OCI-LY7 (cell line): Measurements from ENCODE around the gene FAM83D.

Experiments
- CTCF ChIP-seq: fragments of 200-600 bp; sonication (generic); conservative IDR thresholded peaks from 2 replicates; pipeline ENCODE4 v1.5.1; 2014; ENCODE audit warnings: mild to moderate bottlenecking, antibody characterized with exemption, low read length, moderate library complexity, mixed read lengths
- EZH2phosphoT487 ChIP-seq: fragments of 200-600 bp; sonication (generic); IDR thresholded peaks from 2 replicates; pipeline ENCODE4 v1.6.1; 2018; ENCODE audit warnings: low read depth, borderline replicate concordance, mild to moderate bottlenecking, mixed run types, antibody characterized with exemption, low read length, moderate library complexity, mixed read lengths

DNA sequence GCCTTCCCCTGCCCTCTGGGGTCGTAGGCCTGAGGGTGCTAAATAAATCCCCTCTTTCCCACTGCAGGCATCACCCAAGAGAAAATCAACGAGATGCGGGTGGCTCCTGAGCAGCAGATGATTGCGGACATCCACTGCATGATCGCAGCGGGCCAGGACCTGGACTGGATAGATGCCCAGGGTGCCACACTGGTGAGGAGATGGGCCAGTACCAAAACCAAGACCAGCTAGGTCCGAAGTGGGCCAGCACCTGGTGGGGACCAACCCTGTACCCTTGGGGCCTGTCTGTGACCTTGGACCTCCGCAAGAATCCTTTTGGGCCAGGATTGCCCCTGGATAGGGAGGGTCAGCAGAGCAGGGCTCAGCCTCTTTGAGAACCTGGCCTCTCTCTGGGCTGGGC, 23.6 kb upstream of the FAM83D start:
- TF ChIP-seq CTCF: no peak
- TF ChIP-seq EZH2phosphoT487: no peak
